Measurements from ENCODE around the gene PRKCA.

DNA sequence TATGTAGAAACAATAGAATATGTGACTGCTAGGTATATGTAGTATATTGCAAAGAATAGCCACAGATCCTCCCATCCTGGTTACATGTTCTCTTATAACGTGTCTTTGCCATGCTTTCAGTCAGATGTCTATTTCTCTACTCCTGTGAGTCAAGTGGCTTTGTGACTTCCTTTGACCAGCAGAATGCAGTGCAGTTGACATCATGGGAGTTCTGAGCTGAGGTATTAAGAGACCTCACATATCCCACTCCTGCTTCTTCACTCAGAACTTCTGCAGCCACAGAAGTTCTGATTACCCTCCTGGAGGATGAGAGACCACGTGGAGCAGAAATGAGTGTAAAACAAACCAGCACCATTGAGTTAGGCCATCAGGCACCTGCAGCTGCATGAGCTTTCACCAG lies 222.5 kb downstream of the PRKCA start:
- TF ChIP-seq POLR2AphosphoS5 (IDR thresholded peaks at IDR 0.05; ENCODE audit: borderline replicate concordance, low read depth, low read length) (no peak), EZH2 (IDR thresholded peaks at IDR 0.05) (no peak)

Data from SK-N-MC (cell line).